ENCODE data around the gene PASK.

- no peak for TF ChIP-seq EP300 (IDR thresholded peaks at IDR 0.05)
- TF ChIP-seq, protein P1, sequence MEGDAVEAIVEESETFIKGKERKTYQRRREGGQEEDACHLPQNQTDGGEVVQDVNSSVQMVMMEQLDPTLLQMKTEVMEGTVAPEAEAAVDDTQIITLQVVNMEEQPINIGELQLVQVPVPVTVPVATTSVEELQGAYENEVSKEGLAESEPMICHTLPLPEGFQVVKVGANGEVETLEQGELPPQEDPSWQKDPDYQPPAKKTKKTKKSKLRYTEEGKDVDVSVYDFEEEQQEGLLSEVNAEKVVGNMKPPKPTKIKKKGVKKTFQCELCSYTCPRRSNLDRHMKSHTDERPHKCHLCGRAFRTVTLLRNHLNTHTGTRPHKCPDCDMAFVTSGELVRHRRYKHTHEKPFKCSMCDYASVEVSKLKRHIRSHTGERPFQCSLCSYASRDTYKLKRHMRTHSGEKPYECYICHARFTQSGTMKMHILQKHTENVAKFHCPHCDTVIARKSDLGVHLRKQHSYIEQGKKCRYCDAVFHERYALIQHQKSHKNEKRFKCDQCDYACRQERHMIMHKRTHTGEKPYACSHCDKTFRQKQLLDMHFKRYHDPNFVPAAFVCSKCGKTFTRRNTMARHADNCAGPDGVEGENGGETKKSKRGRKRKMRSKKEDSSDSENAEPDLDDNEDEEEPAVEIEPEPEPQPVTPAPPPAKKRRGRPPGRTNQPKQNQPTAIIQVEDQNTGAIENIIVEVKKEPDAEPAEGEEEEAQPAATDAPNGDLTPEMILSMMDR (IDR thresholded peaks at IDR 0.05): no peak
Observed at GRCh38 chr2:241095594-241096290, 53.5 kb downstream of the PASK start.
